K562 (cell line): ENCODE results near the gene OCIAD2. TPM values are rescaled to one million over a fixed set of nuclear protein-coding genes. Genes with fewer than 3 reads are reported as not detected.

Experiments
- CBFA2T3 ChIP-seq: fragments of 450-650 bp; IDR thresholded peaks from 2 replicates; pipeline ENCODE4 v1.6.1; 2017
- CBX8 ChIP-seq: fragments of 200-600 bp; sonication (generic); IDR thresholded peaks from 2 replicates; pipeline ENCODE4 v1.6.1; 2012; ENCODE audit warnings: borderline replicate concordance, mixed run types, low read depth, mild to moderate bottlenecking, moderate library complexity, mixed read lengths, low read length, control low read depth, inconsistent platforms; ENCODE audit not compliant: poor library complexity, severe bottlenecking; ENCODE audit errors: extremely low read depth
- CREB1 ChIP-seq, 2 experiments: sonication (generic) in 1 of 2; formaldehyde crosslinking in 1 of 2; IDR thresholded peaks; 2 replicates each; pipeline versions ENCODE4 v1.6.1 to v1.8.0; 2012 to 2022; ENCODE audit warnings: inconsistent platforms in 1 of 2, mild to moderate bottlenecking in 1 of 2, missing genetic modification reagents in 1 of 2, moderate library complexity in 1 of 2
- E2F1 ChIP-seq: sonication (generic); formaldehyde crosslinking; IDR thresholded peaks from 2 replicates; pipeline ENCODE4 v1.8.1; 2023; ENCODE audit warnings: mild to moderate bottlenecking, missing genetic modification reagents, moderate library complexity
- HMGN3 ChIP-seq: IDR thresholded peaks from 2 replicates; pipeline ENCODE4 v1.6.1; 2011; ENCODE audit warnings: borderline replicate concordance, low read depth, mild to moderate bottlenecking, mixed read lengths, low read length; ENCODE audit not compliant: insufficient read length; ENCODE audit errors: extremely low read depth
- HNRNPL ChIP-seq: fragments of 200-400 bp; formaldehyde crosslinking; IDR thresholded peaks from 2 replicates; pipeline ENCODE4 v1.6.1; 2017; ENCODE audit warnings: low read depth, mild to moderate bottlenecking, low read length
- ILF3 ChIP-seq: fragments of 450-650 bp; IDR thresholded peaks from 2 replicates; pipeline ENCODE4 v1.6.1; 2018; ENCODE audit warnings: antibody characterized with exemption, mild to moderate bottlenecking, moderate library complexity, borderline replicate concordance
- MCM2 ChIP-seq: fragments of 450-650 bp; IDR thresholded peaks from 2 replicates; pipeline ENCODE4 v1.6.1; 2017; ENCODE audit warnings: low read depth, mild to moderate bottlenecking
- NR3C1 ChIP-seq: sonication (generic); formaldehyde crosslinking; IDR thresholded peaks from 2 replicates; pipeline ENCODE4 v1.8.1; 2022; ENCODE audit warnings: missing genetic modification reagents
- SMARCE1 ChIP-seq: fragments of 450-650 bp; IDR thresholded peaks from 2 replicates; pipeline ENCODE4 v1.7.1; 2016; ENCODE audit warnings: mild to moderate bottlenecking
- SPI1 ChIP-seq: IDR thresholded peaks from 2 replicates; pipeline ENCODE4 v1.6.1; 2011; ENCODE audit warnings: low read depth, low read length, control low read depth, borderline replicate concordance
- STAT5A ChIP-seq: IDR thresholded peaks from 2 replicates; pipeline ENCODE4 v1.6.1; 2012; ENCODE audit warnings: low read length, inconsistent platforms, borderline replicate concordance
- TEAD2 ChIP-seq: fragments of 450-650 bp; IDR thresholded peaks from 2 replicates; pipeline ENCODE4 v1.6.1; 2016; ENCODE audit warnings: missing genetic modification characterization, control low read depth, missing compliant biosample characterization
- XRCC3 ChIP-seq: fragments of 450-650 bp; IDR thresholded peaks from 2 replicates; pipeline ENCODE4 v1.6.1; 2017; ENCODE audit warnings: mild to moderate bottlenecking, moderate library complexity
- ZBTB9 ChIP-seq: fragments of 450-650 bp; formaldehyde crosslinking; IDR thresholded peaks from 2 replicates; pipeline ENCODE4 v1.4.0; 2020; ENCODE audit warnings: mild to moderate bottlenecking, moderate library complexity
- ZNF175 ChIP-seq: fragments of 200-800 bp; sonication (Bioruptor generic); IDR thresholded peaks from 2 replicates; pipeline ENCODE4 v1.6.1; 2016; ENCODE audit warnings: low read depth, mild to moderate bottlenecking, missing genetic modification characterization, missing compliant biosample characterization
- polyA plus RNA-seq, 8 experiments: library from polyadenylated mRNA; depleted of rRNA in 4 of 8; stranded (reverse) in 5 of 8; unstranded in 3 of 8; fragments of >200 nt; fragmentation: Nextera tagmentation in 2 of 8; fragmentation: Illumina TruSeq in 1 of 8; extraction: Ambion mirVana in 2 of 8; extraction: Trizol in 1 of 8; gene quantifications; 2 replicates each; pipeline versions ENCODE4 v1.2.1 to v1.2.3, GENCODE V29; 2011 to 2014; ENCODE audit warnings: inconsistent platforms in 1 of 8, missing spikeins in 1 of 8
- total RNA-seq, 7 experiments: library from RNA; depleted of rRNA in 6 of 7; stranded (reverse); fragments of >200 nt in 6 of 7; fragmentation: Illumina TruSeq in 2 of 7; extraction: Trizol in 2 of 7; gene quantifications; 2 replicates each; pipeline versions ENCODE4 v1.2.1 to v1.2.3, GENCODE V29; 2011 to 2021; ENCODE audit warnings: low replicate concordance in 1 of 7
- TF ChIP-seq, protein P1 (sequence below): sonication (generic); formaldehyde crosslinking; IDR thresholded peaks from 2 replicates; pipeline ENCODE4 v1.8.1; 2022; ENCODE audit warnings: missing genetic modification reagents
- TF ChIP-seq, protein P2 (sequence below): fragments of 250-450 bp; sonication (Bioruptor Pico); IDR thresholded peaks from 2 replicates; pipeline ENCODE4 v1.5.0; 2021
- TF ChIP-seq, protein P3 (sequence below): sonication (generic); formaldehyde crosslinking; IDR thresholded peaks from 2 replicates; pipeline ENCODE4 v1.8.0; 2022; ENCODE audit warnings: mild to moderate bottlenecking, missing genetic modification reagents, borderline replicate concordance

OCIAD2 gene
- total and polyA plus RNA-seq, 9 of the 15 experiments (the other 6 are each of a cell fraction or from before 2014, with no cell fraction given) = 0.11 to 0.98 TPM; not detected in 7

GRCh38 chr4:48853604-48854394, 52.8 kb downstream of the OCIAD2 start (continued):
- TF ChIP-seq E2F1 (no peak), SMARCE1 (peak; percentile 91), NR3C1 (CRISPR knock-in tag) (no peak), XRCC3 (no peak), ZBTB9 (CRISPR knock-in tag) (no peak), CBX8 (no peak), ILF3 (no peak), ZNF175 (CRISPR knock-in tag) (no peak), SPI1 (peak; percentile 13; the same call in 1 of the 2 replicates), TEAD2 (tag) (no peak), HNRNPL (no peak), CBFA2T3 (peak; percentile 90), MCM2 (no peak), CREB1 (IDR thresholded peaks at IDR 0.05) (no peak), CREB1 (CRISPR knock-in tag; IDR thresholded peaks at IDR 0.05) (no peak), HMGN3 (peak; percentile 53), STAT5A (peak; percentile 55)
- TF ChIP-seq, protein P1, sequence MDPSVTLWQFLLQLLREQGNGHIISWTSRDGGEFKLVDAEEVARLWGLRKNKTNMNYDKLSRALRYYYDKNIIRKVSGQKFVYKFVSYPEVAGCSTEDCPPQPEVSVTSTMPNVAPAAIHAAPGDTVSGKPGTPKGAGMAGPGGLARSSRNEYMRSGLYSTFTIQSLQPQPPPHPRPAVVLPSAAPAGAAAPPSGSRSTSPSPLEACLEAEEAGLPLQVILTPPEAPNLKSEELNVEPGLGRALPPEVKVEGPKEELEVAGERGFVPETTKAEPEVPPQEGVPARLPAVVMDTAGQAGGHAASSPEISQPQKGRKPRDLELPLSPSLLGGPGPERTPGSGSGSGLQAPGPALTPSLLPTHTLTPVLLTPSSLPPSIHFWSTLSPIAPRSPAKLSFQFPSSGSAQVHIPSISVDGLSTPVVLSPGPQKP (CRISPR knock-in tag) = no peak
- TF ChIP-seq, protein P2, sequence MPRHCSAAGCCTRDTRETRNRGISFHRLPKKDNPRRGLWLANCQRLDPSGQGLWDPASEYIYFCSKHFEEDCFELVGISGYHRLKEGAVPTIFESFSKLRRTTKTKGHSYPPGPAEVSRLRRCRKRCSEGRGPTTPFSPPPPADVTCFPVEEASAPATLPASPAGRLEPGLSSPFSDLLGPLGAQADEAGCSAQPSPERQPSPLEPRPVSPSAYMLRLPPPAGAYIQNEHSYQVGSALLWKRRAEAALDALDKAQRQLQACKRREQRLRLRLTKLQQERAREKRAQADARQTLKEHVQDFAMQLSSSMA (CRISPR knock-in tag) = no peak
- TF ChIP-seq, protein P3, sequence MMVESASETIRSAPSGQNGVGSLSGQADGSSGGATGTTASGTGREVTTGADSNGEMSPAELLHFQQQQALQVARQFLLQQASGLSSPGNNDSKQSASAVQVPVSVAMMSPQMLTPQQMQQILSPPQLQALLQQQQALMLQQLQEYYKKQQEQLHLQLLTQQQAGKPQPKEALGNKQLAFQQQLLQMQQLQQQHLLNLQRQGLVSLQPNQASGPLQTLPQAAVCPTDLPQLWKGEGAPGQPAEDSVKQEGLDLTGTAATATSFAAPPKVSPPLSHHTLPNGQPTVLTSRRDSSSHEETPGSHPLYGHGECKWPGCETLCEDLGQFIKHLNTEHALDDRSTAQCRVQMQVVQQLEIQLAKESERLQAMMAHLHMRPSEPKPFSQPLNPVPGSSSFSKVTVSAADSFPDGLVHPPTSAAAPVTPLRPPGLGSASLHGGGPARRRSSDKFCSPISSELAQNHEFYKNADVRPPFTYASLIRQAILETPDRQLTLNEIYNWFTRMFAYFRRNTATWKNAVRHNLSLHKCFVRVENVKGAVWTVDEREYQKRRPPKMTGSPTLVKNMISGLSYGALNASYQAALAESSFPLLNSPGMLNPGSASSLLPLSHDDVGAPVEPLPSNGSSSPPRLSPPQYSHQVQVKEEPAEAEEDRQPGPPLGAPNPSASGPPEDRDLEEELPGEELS (CRISPR knock-in tag) = no peak
